ENCODE data around the gene TENT5A.
"Not testable (repeated sequence)": the region's sequence is repeated elsewhere in the genome, so short reads cannot be mapped to it uniquely, and the experiment has no call there.

TENT5A gene

DNA sequence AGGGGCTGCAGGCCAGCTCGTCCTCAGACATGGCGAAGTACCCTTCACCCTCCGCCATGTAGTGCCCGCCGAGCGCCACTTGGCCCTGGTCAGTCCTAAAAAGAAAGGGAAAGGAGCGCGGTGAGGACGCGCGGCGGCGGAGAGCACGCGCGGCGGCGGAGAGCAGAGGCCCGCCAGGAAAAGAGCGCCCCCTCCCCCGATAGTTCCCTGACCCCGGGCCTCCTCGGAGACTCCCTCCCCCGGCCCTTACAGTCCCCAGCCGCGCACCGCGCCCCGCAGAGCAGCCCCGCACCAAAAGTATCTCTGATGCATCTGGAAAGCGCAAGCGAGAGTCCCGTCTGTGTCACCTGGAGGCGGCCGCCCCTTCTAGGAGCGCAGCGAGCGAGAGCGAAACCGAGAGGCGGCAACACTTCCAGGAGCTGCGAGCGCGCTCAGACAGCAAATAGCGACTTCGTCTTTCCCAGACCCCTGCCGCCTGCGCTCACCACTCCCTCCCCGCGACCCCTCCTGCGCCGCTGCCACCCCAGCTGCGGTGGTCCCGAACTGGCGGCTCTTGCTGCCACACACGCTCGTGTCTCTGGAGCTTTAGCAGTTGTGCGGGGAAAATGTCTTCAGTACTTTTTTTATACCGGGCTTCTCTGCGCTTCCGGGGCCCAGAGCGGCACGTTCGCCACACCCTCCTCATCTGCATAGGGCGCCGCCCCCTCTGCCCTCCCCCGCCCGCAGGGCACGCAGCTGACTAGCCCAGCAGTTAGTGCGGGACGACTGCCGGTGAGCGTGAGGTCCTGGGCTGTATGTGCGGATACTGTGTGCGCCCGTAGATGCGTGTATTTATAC is at the start of gene TENT5A:
TENT5A (minus strand) TSS at position 598 of the 837 bp plus-strand sequence; CDS start at position 58, 540 bp downstream.
- peak; percentile 84 for DNase-seq

DNA sequence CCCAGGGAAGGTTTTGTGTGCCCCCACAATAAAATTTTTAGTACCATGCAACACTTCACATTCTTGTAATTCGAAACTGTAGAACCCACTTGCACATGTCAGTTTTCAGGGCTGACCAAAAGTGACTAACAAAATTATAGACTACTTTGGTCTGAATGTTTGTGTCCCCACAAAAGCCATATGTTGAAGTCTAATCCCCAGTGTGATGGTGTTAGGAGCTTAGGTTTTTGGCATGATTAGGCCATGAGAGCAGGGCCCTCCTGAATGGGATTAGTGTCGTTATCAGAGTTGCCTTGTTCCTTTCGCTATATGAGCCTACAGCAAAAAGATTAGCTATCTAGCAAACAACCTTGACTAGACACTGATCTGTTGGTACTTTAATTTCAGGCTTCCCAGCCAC is 49.0 kb upstream of the TENT5A start:
- no peak for DNase-seq

DNA sequence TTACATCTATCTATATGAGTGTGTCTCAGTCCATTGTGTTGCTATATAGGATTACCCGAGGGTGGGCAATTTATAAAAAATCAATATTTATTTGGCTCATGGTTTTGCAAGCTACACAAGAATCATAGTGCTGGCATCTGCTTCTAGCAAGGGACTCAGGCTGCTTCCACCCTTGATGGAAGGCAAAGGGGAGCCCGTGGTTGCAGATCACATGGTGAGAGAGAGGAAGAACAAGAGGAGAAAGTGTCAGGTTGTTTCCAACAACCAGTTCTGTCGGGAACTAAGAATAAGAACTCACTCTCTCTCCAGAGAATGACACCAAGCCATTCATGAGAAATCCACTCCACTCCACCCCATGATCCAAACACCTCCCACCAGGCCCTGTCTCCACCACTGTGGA is 48.2 kb upstream of the TENT5A start:
- DNase-seq, result no peak

DNA sequence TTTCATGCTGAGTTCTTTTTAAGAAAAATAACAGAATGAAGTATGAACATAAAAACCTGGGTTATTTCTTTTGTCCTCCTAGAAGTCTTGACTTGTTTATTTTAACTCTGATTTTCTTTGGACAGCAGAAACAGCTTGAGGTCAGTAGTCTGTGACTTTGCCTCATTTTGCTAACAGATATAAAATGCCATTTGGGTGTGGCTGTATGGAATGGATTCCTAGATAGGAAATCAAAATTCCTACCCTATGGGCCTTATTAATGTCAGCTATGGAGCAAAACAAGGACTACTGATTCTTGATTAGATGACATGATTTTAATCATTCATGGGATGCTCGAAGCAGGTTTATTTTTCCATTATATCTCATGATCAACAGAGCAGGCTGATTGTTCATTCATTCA is 46.8 kb upstream of the TENT5A start:
- DNase-seq, result no peak

DNA sequence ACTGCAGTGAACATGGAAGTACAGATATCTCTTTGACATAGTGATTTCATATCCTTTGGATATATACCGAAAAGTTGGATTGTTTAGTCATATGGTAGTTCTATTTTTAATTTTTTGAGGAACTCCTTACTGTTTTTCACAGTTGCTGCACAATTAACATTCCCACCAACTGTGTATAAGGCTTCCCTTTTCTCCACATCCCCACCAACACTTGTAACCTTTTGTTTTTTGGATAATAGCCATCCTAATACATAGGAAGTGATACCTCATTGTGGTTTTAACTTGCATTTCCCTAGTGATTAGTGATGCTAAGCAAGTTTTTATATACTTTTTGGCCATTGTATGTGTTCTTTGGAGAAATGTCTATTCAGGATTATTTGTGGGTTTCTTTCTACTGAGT is 45.1 kb upstream of the TENT5A start:
- no peak for DNase-seq

DNA sequence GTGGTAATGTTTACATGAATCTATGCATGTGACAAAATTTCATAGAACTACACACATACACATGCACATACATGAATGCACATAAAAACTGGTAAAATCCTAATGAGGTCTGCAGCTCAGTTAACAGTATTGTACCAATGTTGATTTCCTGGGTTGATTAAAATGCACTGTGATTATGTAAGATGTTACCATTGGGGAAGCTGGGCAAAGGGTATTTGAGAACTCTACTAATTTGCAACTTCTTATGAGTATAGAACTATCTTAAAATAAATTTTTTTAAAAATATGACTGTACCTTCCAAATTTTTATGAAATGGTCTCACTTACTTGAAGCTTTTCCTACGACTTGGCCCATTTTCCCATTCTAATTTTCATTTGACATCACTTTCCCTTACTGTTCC is 43.4 kb upstream of the TENT5A start:
- no peak for DNase-seq

DNA sequence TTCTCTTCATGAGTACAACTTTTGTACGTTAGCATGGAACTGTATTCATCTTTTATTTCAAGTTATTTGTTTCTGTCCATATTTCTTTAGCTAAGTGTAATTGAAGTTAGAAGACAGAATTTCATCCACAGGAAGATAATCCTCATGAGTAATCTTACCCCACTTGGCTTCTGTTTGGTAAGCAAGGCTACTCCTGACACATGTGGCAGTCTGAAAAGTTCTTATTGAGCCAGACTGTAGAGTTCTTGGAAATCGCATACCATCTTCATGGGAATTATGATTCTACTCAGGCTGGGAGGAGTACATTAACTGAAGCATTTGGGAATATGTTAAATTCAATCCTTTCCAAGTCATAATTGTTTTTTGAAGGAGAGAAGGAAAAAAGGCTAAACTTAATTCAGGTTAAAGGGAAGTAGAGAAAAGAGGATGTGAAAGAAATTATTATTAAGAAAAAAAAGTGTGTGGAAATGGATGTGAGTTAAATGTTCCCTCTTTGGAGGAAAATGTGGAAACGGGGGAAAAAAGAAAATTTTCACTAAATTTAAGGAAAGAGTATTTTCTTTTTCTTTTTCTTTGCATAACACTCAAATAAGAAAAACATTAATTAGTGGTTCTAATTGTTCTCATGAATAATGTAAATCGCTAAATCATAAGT is 41.5 kb upstream of the TENT5A start:
- no peak for DNase-seq

DNA sequence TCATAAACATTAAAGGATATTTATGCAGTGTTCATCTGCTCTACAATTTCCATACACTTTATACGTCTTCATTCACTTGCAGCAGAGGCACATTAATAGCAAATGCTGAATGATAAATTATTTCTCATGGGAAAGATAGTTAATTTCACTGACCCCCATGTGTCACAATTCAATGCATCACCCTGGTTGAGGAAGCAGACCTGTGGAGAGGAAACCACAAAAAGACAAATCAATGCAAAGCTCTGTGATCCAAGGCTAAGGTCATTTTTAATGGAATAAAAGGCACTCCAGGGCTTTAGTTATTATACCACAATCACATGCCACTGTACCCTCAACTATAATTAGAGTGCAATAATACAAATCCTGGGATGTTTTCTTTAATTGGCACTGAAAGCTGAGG is 40.3 kb upstream of the TENT5A start:
- DNase-seq, result no peak

DNA sequence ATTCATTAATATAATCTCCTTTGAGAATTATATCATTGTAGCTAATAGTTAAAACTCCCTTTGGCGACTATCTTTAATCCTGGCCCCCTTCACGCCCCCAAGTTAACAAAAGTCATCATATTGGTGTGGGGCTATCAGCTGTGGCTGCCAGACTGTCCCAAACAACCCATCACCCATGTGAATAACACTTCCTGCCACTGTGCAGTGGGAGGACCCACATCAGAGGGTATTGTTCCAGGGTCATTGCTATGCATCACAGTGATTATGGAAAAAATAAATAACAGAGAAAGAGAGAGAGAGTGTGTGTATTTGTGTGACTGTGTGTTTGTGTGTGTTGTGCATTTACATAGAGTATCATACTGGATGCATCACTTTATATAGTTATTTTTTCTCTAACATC is 39.3 kb upstream of the TENT5A start:
- DNase-seq, result no peak

DNA sequence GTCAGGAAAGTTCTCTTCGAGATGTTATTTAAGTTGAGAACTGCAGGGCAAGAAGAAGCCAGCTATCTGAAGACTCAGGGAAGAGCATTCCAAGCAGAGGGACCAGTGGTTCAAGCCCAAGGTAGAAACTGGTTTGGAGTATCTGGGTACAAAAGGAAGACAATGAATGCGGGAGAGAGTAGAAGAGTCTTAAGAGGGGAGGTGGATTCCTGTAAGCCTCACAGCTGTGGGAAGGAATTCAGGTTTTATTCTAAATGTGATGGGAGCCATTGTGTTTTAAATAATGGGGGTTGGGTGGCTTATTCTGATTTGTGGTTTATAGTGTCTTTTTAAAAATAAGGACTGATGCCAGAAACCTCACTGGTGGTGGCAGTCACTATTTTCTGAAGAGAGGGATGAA is 37.6 kb upstream of the TENT5A start:
- DNase-seq, result no peak

DNA sequence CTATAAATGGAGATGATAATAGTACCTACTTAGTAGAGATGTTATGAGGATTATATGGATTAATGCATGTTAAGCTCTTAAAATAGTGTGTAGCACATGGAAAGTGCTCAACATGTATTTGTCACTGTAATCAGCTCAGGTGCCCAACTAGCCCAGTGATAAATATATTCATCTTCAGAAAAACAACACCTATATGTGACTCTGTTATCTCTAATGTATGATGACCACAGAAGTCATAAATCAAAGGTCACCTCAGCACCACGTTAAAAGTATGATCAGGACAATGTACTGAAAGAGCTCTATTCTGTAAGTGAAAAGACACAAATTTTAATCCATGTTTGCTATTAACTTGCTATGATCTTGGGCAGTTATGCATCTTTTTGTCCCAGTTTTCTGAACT is 36.8 kb upstream of the TENT5A start:
- no peak for DNase-seq

DNA sequence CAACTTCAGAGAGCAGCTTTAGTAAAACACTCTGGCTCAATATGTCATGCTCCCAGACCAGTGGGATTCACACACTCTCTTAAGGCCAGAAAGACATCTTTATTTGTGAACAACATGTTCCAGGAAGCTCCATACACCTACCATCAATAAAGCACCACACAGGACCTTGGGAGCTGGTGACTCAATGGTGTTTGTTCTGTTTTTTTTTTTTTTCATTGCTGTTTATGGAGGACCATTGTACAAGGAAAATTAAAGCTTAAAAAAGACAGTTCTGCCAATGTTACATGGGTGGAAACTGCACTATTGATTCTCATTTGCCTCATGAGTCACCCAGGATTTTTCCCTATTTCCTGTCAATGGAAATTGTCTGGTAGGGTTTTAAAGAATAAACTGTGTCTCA is 36.3 kb upstream of the TENT5A start:
- no peak for DNase-seq

DNA sequence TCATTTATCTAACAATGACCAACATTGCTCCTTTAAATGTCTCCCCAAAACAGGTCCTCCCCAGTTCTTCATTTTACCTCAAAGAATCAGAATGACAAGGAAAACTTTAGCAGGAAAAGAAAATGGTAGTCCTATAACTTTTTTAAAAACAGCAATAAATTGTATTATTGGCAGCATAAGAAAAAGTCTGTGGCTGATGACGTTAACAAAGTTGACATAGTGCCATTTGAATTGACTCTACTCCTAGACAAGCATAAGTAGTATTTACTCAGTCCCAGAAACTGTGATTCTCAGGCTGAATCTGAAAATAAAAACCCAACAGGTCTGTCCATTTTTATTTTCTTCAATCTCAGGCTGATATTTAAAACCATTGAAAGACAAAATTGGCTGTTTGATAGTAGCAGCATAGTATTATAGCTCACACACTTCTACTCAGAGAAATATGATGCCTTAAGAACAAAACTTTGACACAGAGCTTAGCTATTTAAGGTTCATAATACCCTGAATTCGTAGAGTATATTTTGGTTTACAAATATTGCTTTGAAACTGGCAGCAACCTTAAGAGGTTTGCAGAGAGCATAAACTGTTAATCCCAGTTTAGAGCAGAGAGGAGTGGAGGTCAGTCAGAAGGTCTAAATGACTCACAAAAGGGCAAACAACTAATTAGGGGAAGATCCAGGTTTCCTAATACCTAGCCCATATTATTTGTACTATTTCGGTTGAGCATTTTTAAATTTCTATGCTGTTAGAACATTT is 35.0 kb upstream of the TENT5A start:
- DNase-seq, result no peak

DNA sequence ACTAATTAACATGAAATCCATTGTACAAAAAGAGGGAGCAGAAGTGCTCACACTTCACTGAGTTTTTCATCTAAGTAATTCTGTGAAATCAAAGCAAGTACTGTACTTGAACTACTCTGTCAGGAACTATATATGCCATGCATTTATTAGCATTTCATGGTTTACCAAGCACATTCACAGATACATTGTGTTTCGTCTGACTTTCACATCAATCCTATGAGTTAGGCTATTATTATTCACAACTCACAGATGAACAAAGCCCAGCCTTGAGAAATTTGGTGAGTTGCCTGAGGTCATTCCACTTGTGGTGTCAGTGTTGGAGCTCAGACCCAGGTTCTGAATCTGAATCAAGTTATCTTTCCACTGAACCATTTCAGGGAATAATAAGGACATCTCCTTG is 33.7 kb upstream of the TENT5A start:
- no peak for DNase-seq

DNA sequence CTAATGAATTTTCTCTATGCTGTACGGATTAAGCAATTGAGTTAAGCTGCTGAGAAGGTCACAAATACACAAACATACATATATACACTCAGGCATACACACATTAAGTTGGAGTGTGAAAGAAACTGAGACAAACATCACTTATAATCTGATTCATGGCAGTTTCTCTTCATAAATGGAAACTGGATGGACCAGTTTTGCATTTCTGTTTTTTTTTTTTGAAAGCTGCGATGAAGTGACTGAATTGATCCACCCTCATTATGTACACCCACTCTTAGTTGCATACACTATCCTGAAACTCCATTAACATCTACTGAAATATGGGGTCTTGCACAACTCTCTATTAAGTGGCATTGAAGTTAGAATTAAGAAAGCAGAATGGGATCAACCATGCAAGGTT is 32.9 kb upstream of the TENT5A start:
- no peak for DNase-seq

DNA sequence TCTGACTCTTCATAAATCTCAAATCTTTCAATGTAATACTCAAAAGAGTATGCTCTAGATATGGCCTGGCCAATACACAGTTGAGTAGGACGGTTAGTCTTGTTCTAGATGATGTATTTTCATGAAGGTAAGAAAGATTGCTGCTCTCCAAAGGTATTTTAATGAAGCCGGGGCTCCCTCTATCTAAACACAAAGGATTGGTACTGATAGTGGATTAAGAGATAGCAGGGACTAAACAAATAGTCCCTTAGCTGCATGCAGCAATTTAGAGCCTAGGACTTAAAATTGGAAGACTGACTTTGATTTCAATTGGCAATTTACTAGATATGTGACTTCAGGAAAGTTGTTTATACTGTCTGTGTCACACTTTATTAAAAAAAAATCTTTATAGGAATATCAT is 31.4 kb upstream of the TENT5A start:
- DNase-seq, result no peak

DNA sequence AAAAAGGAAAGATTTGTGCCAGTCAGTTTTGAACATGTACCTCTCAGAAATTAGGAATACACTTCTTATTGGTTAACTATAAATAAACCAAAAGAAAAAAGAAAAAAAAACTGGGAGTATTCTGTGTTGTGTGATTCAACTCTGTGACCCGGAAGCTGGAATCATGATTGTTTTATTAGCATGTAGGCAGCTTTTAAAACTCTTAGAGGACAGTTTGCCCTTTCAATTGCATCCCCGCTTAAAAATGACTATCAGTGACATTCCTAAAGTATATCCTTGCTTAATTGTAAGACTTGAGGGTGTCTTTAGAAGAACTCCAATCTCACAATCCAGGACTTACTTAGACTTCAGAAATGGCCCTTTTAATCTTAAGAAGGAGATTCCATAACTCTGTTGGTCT is 29.1 kb upstream of the TENT5A start:
- DNase-seq, result no peak

DNA sequence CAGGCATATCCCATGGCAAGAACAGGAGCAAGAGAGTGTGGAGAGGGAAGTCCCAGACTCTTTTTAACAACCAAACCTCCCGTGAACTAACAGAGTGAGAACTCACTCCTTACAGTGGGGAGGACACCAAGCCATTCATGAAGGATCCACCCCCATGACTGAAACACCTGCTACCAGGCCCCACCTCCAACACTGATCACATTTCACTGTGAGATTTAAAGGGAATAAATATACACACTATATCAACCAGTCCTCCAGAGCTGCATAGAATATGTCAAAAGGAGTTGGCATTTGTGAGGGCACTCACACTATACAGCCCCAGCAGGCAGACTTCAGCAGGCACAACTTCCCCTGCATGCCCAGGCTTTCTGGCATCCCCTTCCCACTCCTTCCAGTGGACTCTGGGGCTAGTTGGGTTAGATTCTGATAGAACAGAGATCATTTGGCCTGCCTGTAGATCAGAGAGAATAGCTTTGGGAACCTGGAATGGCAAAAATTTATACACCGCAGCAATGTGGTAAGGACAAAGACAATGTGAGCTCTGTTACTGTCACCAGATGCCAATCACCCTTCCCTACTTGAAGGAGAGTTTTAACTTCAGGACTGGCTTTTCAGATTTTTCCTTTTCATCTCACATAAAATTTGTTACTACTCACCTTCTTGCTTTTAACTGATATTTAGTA is 25.2 kb upstream of the TENT5A start:
- DNase-seq, result no peak

DNA sequence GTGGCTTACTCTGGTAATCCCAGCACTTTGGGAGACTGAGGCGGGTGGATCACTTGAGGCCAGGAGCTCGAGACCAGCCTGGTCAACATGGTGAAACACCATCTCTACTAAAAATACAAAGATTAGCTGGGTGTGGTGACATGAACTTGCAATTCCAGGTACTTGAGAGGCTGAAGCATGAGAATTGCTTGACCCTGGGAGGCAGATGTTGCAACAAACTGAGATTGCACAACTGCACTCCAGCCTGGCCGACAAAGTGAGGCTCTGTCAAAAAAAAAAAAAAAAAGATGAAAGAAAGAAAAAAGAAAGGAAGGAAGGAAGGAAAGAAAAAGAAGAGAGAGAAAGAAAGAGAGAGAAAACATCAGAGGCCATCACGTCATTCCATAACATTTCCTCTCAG is 23.7 kb upstream of the TENT5A start:
- not testable (repeated sequence) for DNase-seq

DNA sequence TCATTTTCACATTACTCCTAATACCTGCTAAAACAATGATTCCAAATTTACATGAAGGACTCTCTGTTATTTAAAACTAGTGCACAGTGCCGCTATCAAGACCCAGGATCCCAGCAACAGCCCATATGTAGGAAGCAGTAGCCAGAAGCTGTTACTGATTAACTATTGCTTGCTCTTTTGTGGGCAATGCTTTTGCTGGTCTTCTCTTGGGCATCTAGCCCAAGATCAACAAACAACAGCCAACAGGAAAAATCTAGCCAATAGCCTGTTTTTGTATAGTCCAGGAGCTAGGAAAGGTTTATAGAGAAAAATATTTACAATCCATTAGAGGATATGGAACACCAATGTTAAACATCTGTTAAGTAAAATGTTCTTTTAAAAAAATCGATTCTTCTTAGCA is 22.1 kb upstream of the TENT5A start:
- no peak for DNase-seq

DNA sequence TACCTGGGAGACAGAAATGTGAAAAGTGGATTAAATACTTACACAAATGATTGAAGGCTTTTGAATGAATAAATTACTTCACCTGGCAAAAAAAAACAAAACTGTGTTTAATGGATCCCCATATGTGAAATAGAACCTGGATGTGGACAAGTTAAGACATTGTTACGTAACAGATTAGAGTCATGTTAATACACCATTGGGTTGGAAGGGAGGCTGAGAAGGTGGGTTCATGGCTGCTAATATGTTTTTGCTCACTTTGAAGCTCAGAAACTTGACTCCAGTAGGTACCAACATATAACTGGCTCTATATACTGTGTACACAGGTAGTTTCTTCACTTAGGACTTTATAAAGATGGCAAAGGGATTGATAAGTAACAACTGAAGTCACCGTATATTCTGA is 21.4 kb upstream of the TENT5A start:
- DNase-seq, result no peak

DNA sequence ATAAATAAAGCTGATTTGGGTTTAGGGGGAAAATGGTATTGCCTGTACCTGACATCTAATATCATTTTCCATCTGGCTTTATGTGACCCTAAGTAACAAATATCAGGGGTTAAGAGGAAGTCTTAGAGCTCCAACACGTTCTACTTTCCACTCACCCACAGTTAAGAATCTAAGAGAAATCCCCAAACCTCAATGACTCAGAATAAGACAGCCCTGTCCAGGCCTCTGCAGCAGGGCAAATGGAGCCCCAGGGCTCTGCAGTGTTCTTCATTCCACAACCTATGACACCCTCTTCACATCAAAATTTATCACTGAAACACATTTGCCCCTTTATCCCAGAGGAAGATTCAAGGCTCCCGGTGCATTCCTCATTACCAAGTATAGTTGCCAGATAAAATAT is 20.3 kb upstream of the TENT5A start:
- peak; percentile 82 for DNase-seq

DNA sequence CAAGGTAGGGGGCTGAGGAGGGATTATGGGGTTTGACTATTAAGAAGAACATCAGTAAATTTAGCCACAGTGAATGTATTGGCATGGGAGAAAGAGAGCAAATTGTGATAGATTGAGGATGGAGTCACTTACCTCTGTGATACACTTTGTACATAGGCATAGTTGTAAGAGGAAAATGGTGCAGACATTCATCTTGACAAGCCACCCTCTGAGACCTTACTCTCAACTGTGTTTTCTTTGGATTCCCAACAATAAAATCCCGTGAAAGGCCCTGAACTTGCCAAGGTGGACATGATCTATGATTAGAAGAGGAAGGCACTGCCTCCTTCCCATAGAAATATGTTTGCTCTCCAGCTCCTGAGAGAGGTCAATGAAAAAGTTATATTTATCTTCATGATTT is 18.6 kb upstream of the TENT5A start:
- no peak for DNase-seq

All from amniotic stem cell (primary cell).